ENCODE results near the gene ZFPM1.

GRCh38 chr16:88434353-88434690 is 18.8 kb upstream of the ZFPM1 start:
- TF ChIP-seq CTCF (IDR thresholded peaks at IDR 0.05) (no peak), POLR2AphosphoS5 (IDR thresholded peaks at IDR 0.05) (no peak)
